Epithelial cell of prostate (primary cell): ENCODE data around the gene SMIM13.
A peak's percentile ranks its signal among the peaks of the same experiment; 100 is the strongest.

Experiments used
- DNase-seq: peaks from one replicate; pipeline ENCODE4 v3.0.0-alpha.2; 2011; ENCODE audit warnings: low read depth, low spot score
- H3K27ac ChIP-seq: fragments of 450-650 bp; 2 replicates; pipeline ENCODE4 v1.5.1; 2017; ENCODE audit warnings: mild to moderate bottlenecking

Gene SMIM13

GRCh38 chr6:11146117-11146826, 52.6 kb downstream of the SMIM13 start:
- peak; percentile 29 for DNase-seq
- H3K27ac ChIP-seq, result no peak overlapping the region

- no peak for DNase-seq
- no peak overlapping the region for H3K27ac ChIP-seq
These were observed 55.9 kb downstream of the SMIM13 start for GRCh38 chr6:11149551-11149950.

- no peak for DNase-seq
- no peak overlapping the region for H3K27ac ChIP-seq
These were observed 57.9 kb downstream of the SMIM13 start for GRCh38 chr6:11151488-11151887.

- DNase-seq, result no peak
- H3K27ac ChIP-seq, result no peak overlapping the region
These were observed 58.9 kb downstream of the SMIM13 start for GRCh38 chr6:11152581-11152980.

GRCh38 chr6:11153447-11153846, 59.8 kb downstream of the SMIM13 start:
- no peak for DNase-seq
- no peak overlapping the region for H3K27ac ChIP-seq

- H3K27ac ChIP-seq, result no peak overlapping the region
- DNase-seq, result no peak
These were observed 62.0 kb downstream of the SMIM13 start for GRCh38 chr6:11155589-11155988.

GRCh38 chr6:11160199-11160598, 66.6 kb downstream of the SMIM13 start:
- H3K27ac ChIP-seq, result peak overlapping the region; percentile 45
- DNase-seq, result peak; percentile 57

GRCh38 chr6:11161031-11161956, 67.7 kb downstream of the SMIM13 start:
- no peak for DNase-seq
- peak overlapping the region; percentile 45 for H3K27ac ChIP-seq

GRCh38 chr6:11162262-11162661, 68.6 kb downstream of the SMIM13 start:
- no peak for DNase-seq
- H3K27ac ChIP-seq, result no peak overlapping the region

GRCh38 chr6:11163932-11164331, 70.3 kb downstream of the SMIM13 start:
- H3K27ac ChIP-seq, result no peak overlapping the region
- no peak for DNase-seq

GRCh38 chr6:11164717-11165646, 71.3 kb downstream of the SMIM13 start:
- H3K27ac ChIP-seq, result no peak overlapping the region
- DNase-seq, result no peak

GRCh38 chr6:11166948-11167347, 73.3 kb downstream of the SMIM13 start:
- no peak overlapping the region for H3K27ac ChIP-seq
- no peak for DNase-seq

- DNase-seq, result no peak
- H3K27ac ChIP-seq, result no peak overlapping the region
These were observed 74.5 kb downstream of the SMIM13 start for GRCh38 chr6:11168091-11168635.

- H3K27ac ChIP-seq, result no peak overlapping the region
- no peak for DNase-seq
These were observed 78.3 kb downstream of the SMIM13 start for GRCh38 chr6:11171952-11172351.

- no peak for DNase-seq
- no peak overlapping the region for H3K27ac ChIP-seq
These were observed 79.1 kb downstream of the SMIM13 start for GRCh38 chr6:11172501-11173327.

- DNase-seq, result no peak
These were observed 80.6 kb downstream of the SMIM13 start for GRCh38 chr6:11174242-11174611.

GRCh38 chr6:11177271-11177670, 83.6 kb downstream of the SMIM13 start:
- H3K27ac ChIP-seq, result no peak overlapping the region
- DNase-seq, result no peak

More at GRCh38 chr6:11174242-11174611, 80.6 kb downstream of the SMIM13 start:
- H3K27ac ChIP-seq, result no peak overlapping the region

GRCh38 chr6:11179088-11179418, 85.4 kb downstream of the SMIM13 start:
- no peak for DNase-seq
- H3K27ac ChIP-seq, result no peak overlapping the region

GRCh38 chr6:11179419-11180202, 86.0 kb downstream of the SMIM13 start:
- no peak overlapping the region for H3K27ac ChIP-seq
- DNase-seq, result no peak
